HG03039 (cell line): ENCODE data around the gene TMEM233.

Experiments used
- ATAC-seq: cut with Tn5 transposase; IDR thresholded peaks from one replicate; pipeline ENCODE4 v1.9.1; 2021; ENCODE audit warnings: mild to moderate bottlenecking, moderate library complexity; ENCODE audit not compliant: unreplicated experiment

TMEM233 gene

DNA sequence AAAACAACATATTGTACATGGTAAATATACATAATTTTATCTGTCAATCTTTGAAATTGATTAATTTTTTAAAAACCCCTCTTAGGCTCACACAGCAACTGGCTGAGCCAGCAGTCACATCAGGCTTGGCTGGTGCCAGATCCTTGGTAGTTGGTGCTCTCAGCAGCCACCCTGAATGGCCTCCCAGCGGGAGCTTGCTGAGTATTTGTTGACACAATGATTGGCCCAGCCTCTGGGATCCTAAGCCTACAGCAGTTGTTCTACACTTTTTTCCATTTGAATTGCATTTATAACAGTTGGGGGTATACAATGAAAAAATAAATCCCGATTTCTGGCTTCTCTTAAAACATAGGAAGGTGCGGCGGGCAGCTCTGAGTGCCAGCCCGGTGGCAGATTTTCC lies 85.5 kb downstream of the TMEM233 start:
- no peak for ATAC-seq

DNA sequence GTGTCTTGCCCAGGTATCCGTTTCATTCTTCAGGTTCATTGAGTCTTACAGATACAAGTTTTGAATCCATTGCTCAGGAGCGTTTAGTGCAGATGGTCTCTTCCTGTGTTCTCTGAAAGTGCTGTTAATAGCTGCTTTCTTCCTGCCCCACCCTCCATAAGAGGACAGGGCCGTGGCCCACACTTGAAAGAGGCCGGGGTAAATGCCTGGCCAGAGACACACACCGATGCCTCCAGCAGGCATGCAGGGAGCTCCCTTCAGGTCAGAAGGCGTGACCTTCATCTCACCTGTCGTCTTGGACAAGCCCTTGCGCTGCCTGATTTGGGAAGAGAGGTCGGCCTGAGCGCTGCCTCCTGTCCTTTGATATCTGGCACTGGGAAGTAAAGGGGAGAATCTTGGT lies 85.9 kb downstream of the TMEM233 start:
- ATAC-seq, result no peak

DNA sequence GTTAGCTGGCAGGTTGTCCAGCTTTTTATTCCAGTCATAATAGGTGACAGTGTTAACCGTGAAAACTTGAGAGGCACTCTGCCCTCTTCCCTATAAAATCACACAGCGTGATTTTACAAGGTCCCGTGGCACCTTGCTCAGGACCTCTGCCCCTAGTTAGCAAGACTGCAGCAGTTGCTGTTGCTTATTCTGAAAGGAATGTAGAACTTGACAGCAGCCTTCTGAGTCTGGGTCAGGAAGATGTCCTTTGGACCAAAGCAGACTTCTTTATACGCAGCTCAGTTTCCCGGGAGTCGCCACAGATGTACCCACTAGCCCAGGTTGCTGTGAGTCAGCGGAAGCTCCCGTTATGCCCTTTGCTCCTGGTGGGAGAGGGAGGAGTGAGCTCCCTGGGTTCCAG lies 87.5 kb downstream of the TMEM233 start:
- no peak for ATAC-seq

DNA sequence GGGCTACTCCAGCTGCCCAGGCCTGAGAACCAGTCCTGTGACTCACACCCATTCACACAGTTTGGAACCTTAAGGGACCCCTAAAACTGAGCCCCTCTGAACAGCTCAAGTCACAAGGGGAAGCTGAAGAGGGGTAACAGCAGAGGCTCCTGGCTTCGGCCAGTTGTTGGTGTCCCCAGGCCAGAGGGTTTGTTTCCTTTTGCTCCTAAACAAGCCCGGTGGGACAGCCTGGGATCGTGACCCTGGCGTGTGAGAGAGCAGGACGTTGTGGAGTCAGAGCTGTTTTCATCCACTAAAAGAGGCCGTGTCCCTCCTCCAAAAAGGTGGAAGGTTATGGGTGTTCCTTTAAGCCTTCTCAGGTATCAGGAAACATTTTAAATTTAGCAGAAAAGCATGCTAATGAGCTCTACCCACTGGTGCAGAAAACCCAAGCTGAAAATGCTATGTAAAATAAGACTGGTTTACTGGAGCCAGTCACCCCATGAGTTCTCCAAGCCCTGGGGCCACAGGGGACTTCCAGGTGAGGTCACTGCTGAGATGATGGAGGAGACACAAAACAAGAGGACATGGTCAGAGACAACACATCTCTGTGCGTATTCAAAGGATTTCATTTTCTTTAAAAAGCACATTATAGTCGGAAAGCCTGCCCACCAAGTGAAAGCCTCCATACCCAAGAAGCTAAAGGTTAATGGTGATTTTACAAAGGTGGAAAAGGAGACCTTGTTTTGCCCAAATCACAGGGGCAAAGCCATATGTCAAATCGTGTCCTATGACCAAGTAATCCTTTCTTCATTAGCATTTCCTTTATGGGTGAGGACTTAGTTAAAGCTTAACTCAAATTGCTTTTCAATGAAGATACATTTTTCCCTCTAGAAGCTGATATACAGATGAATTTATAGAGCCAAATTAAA lies 88.4 kb downstream of the TMEM233 start:
- ATAC-seq, result peak; percentile 62

DNA sequence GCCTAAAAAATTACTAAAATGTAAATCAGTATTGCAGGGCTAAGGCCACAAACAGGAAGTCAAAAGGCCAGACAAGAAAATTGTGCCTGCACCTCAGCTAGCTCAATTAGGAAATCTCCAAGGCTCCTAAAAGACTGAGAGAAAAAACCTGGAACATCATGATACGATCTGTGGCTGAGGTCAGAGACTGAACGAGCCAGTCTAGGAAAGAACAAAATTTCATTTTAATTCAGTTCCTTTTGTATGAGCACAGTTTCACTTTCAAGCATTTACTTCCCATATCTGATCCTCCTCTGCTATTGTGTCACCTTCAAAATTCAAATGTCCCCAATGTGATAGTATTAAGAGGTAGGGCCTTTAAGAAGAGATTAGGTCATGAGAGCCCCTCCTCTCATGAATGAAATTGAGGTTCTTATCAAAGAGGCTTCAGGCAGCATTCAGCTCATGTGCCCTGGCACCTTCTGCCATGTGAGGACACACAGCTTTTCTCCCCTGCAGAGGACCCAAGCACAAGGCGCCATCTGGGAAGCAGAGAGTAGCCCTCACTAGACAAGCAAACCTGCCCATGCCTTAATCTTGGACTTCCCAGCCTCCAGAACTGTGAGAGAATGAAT lies 89.2 kb downstream of the TMEM233 start:
- no peak for ATAC-seq

DNA sequence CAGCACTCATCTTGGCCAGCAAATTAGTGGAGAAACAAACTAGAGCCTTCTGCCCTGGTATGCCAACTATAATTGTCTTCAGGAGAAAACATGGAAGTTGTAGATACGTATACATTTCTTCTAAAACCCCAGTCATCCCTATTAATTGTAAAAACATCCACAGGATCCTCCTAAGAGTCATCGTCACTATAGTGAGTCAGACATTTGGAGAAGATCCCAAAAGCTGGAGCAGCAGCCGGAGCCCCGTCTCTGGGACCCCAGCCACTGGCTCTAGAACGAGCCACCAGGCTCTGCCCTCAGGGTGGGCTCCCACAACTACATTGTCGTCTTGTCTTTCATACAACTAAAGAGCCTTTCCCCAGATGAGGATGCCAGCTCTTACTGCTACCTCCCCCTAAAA lies 89.8 kb downstream of the TMEM233 start:
- ATAC-seq, result no peak

DNA sequence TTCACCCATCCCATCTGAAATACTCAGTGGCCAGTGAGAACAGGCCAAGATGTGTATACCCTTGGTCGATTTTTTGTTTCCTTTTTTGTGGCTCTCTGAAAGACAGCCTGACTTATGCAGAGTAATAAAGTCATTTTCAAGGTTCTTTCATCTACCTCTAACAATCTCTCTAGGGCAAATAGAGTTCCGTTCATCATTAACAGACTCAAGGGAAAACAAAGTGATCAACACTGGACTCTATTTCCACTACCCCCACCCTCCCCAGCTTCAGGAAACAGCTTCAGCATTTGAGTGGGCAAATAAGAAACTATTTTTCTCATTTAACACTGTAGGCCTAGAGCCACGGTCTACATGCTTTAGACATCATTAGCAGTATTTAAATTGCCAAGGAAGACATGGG lies 90.2 kb downstream of the TMEM233 start:
- no peak for ATAC-seq

DNA sequence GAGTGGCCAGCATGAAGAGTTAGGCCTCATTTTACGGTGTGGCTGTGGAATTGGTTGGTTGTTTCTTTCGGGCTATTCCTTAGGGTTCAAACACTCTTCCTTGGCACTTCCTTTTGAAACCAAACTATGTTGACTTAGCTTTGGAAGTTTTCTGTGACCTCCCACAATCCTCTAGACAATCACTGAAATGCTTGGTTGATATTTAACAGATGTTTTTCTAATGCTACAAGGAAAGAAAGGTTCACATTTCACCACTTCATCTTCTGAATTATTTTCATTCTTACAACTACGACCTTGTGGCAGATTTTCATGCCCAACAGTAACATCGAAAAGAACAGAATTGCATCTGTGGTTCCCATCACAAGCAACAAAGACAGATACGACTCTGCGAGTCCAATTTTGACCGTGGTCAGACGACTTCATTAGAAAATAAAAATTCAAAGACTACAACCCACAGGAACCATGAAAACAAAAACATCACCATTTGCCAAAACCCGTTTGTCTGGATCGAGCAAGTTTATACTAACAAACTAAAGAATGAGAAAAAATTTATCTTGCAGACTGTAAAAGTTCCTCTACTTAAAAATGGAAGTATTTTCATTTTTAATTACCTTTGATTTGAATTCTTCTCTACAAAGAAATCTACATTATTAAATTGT lies 91.3 kb downstream of the TMEM233 start:
- ATAC-seq, result no peak

DNA sequence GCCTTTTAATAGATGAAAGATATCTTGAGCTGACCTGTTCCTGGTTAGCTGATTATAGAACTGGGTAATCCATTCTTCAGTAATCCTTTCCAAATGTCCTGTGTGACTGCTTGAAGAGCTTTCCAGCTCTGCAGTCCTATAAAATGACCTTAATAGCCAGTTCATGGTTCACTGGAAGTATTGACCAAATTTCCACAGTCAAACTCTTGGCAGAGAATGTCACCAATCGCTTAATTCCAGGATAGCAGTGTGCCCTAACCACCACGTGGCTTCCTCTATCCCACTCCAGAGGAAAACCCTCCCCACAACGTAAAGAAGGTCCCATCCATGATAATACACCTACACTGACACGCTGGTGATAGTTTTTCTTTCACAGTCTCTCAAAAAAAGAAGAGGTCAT lies 91.8 kb downstream of the TMEM233 start:
- no peak for ATAC-seq

DNA sequence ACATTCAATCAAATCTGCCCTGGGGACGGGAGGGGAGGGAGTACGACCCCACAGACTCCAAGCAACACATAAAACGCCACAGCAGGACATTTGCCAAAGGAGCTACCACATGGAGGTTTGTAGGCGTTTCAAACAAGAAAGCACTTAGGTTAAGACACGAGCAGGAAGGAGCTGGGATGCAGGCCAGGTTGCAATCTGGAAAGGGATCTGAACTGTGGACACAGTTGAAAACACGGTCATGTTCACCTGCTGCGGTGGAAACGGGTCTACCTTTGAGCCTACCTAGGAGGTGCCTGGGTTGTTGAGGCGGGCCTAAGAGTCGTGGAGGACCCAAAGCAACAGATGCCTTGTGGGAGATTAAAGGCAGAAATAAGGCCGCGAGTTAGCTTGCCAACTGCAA lies 92.8 kb downstream of the TMEM233 start:
- ATAC-seq, result no peak

DNA sequence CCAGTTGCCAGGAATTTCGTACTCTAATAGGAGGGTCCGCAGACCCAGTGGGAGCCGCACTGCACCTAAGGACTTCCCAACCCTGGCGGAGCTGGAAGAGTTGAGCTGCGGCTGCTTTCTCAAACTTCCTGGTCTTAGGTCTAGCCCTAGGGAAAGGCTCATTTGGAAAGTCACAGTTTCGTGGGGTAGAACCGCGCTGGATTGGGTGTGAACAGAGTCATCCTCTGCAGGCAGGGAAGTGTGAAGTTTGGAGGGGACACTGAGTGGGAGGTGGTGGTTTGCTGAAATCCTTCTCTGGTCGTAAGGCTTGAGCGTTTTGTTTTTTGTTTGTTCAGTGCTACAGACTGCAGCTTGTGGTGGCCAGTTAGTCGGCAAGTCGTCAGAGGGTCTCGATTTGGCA lies 93.2 kb downstream of the TMEM233 start:
- no peak for ATAC-seq

DNA sequence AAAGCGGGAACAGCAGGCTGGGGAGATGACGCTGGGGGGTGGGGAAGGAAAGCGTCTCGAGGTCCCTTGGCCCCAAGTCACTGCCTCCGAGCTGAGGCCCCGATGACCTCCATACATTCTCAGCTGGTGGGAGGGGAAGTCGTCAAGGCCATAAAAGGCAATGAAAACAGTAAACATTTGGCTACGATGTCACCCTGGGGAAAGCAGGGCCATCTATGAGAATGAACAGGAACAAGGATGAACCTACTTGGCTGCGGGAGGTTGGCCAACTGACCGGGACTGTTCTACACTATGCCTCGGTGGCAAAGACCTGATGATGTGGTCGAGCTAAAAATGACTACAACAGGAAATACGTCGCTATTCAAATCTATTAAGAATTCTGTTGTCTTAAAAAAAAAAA lies 93.8 kb downstream of the TMEM233 start:
- ATAC-seq, result no peak

DNA sequence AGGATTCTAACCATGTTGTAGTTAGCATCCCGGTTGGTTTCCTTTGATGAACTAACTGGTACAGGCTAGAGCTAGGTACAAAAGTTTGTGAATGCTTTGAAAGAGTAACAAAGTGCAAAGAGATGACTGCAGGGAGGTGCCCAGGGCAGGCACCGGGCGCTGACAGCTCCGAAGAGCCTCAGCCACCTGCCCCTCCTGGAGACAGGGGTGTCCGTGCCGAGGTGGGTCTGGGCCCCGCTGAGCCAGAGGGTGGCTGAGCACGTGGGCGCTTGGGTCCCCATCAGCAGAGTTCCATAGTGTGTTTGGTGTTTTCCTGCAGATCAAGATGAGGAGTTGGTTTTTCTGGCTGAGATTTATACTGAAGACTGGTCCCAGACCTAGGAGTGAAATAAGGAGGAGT lies 94.3 kb downstream of the TMEM233 start:
- no peak for ATAC-seq

DNA sequence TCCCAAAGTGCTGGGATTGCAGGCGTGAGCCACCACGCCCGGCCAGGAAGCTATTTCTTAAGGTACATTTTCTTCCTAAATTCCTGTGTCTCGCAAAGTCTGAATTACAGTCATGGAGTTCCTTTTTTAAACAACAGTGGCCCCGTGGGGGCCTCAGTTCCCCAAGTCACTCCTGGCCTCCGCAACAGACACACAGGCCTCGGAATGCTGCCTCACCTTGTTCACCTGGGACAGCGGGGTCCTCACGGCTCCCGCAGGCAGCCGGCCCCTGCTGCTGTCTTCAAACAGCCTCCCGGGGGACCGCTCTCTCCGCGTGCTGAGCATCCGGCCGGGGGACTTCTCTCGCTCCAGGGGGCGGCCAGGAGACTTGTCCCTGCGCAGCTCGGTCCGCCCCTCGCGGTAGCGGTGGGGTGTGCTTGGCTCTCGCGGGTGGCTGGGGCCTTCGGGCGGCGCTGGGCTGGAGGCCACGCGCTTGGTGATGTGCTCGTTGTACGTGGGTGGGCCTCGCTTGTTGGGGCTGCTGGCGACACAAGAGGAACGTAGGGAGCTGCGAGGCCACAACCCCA lies 96.4 kb downstream of the TMEM233 start:
- ATAC-seq, result no peak

DNA sequence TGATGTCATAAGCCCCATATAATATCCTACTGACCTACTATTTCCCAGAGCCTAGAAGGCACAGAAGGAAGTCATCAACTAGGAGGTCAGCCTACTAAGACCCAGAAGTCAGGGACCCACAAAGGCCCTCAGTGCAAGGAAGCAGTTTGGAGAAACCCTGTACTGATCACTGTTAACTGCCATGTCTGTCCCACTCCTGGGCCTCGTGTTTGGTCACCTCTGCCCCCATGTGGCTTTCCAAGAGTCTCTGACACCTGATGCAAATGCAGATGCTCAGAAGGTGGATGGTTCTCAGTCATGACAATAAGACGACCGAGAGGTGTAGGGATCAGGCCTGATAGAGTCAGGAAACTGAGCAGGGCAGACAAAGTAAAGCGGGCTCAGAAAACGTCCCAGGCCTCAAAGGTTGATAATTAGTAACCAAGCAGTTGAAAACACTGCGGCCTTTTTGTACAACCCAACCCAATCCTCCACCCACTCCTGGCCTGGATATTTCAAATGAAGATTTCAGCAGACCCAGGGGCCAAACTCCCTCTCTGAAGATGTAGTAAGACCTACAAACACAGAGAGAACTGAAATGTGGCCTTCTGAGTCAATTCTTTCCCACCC lies 97.7 kb downstream of the TMEM233 start:
- ATAC-seq, result no peak

DNA sequence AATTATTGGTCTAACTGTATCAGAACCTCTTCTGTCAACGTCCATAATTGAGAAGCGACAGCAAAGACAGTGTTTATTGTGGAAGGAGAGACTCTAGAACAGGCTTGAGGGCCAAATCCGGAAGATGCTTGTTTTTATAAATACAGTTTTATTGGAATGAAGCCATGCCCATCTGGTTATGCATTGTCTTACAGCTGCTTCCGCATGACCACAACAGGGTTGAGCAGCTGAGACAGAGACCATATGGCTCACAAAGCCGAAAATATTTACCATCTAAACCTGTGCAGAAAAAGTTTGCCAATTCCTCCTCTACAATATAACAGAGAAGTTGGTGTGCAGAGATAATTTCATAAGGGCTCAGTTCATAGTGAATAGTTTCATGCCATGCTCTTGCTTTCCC lies 98.8 kb downstream of the TMEM233 start:
- ATAC-seq, result no peak
